A549 (cell line): ENCODE results near the gene MSANTD7.

Experiments used
- CEBPB ChIP-seq, 2 experiments: fragments of >200 bp in 1 of 2; sonication (Bioruptor Twin) in 1 of 2; formaldehyde crosslinking in 1 of 2; IDR thresholded peaks; 2 replicates each; pipeline ENCODE4 v1.6.1; 2012 to 2016
- CHD2 ChIP-seq: fragments of 150-350 bp; IDR thresholded peaks from 2 replicates; pipeline ENCODE4 v1.6.1; 2014; ENCODE audit warnings: low read length; ENCODE audit not compliant: partially characterized antibody
- RAD21 ChIP-seq, 2 experiments: fragments of >200 bp in 1 of 2; sonication (Bioruptor Twin) in 1 of 2; formaldehyde crosslinking in 1 of 2; IDR thresholded peaks in 1 of 2; conservative IDR thresholded peaks in 1 of 2; 2 replicates in 1 of 2; 3 replicates in 1 of 2; pipeline ENCODE4 v1.6.1; 2012 to 2018; ENCODE audit warnings: inconsistent platforms in 1 of 2
- TF ChIP-seq, protein P1 (sequence below): fragments of >200 bp; sonication (Bioruptor Twin); formaldehyde crosslinking; IDR thresholded peaks from 3 replicates; pipeline ENCODE4 v1.5.1; 2016
- TF ChIP-seq, protein P2 (sequence below): fragments of 200-600 bp; sonication (generic); IDR thresholded peaks from 2 replicates; pipeline ENCODE4 v1.6.1; 2016; ENCODE audit warnings: antibody characterized with exemption, mild to moderate bottlenecking, moderate library complexity

DNA sequence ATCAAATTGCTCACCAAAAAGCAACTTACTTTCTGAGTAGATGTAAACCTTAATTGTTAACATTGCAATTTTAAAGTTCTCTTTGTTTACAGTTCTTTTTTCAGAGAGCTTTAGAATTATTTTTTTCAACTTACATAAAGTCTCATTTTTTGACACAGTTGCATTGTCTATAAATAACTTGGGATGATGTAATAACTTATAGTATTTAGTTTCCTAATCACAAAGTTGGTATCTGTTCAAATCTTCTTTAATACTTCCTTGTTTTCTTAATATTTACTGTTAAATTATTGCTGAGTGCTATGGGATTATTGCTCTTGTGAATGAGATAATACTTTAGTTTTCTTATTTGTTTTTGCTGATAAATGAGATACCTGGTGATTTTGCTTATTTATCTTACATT is 21.7 kb downstream of the MSANTD7 start:
- TF ChIP-seq, protein P1, sequence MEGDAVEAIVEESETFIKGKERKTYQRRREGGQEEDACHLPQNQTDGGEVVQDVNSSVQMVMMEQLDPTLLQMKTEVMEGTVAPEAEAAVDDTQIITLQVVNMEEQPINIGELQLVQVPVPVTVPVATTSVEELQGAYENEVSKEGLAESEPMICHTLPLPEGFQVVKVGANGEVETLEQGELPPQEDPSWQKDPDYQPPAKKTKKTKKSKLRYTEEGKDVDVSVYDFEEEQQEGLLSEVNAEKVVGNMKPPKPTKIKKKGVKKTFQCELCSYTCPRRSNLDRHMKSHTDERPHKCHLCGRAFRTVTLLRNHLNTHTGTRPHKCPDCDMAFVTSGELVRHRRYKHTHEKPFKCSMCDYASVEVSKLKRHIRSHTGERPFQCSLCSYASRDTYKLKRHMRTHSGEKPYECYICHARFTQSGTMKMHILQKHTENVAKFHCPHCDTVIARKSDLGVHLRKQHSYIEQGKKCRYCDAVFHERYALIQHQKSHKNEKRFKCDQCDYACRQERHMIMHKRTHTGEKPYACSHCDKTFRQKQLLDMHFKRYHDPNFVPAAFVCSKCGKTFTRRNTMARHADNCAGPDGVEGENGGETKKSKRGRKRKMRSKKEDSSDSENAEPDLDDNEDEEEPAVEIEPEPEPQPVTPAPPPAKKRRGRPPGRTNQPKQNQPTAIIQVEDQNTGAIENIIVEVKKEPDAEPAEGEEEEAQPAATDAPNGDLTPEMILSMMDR: no peak
- TF ChIP-seq CEBPB (IDR thresholded peaks at IDR 0.05) (no peak), CHD2 (no peak), RAD21 (conservative IDR thresholded peaks at IDR 0.05 in 1 of 2, IDR thresholded peaks at IDR 0.05 in 1 of 2) (no peak)
- TF ChIP-seq, protein P2, sequence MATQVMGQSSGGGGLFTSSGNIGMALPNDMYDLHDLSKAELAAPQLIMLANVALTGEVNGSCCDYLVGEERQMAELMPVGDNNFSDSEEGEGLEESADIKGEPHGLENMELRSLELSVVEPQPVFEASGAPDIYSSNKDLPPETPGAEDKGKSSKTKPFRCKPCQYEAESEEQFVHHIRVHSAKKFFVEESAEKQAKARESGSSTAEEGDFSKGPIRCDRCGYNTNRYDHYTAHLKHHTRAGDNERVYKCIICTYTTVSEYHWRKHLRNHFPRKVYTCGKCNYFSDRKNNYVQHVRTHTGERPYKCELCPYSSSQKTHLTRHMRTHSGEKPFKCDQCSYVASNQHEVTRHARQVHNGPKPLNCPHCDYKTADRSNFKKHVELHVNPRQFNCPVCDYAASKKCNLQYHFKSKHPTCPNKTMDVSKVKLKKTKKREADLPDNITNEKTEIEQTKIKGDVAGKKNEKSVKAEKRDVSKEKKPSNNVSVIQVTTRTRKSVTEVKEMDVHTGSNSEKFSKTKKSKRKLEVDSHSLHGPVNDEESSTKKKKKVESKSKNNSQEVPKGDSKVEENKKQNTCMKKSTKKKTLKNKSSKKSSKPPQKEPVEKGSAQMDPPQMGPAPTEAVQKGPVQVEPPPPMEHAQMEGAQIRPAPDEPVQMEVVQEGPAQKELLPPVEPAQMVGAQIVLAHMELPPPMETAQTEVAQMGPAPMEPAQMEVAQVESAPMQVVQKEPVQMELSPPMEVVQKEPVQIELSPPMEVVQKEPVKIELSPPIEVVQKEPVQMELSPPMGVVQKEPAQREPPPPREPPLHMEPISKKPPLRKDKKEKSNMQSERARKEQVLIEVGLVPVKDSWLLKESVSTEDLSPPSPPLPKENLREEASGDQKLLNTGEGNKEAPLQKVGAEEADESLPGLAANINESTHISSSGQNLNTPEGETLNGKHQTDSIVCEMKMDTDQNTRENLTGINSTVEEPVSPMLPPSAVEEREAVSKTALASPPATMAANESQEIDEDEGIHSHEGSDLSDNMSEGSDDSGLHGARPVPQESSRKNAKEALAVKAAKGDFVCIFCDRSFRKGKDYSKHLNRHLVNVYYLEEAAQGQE: no peak
